GM12872 (cell line): Measurements from ENCODE around the gene TTLL11.

Experiments
- CTCF ChIP-seq: IDR thresholded peaks from 3 replicates; pipeline ENCODE4 v1.5.1; 2011; ENCODE audit warnings: low read depth, mild to moderate bottlenecking, low read length, moderate library complexity; ENCODE audit not compliant: insufficient read depth

TTLL11 gene

GRCh38 chr9:121883281-121884056, 209.6 kb downstream of the TTLL11 start:
- no peak for TF ChIP-seq CTCF

- TF ChIP-seq CTCF, result no peak
Observed at GRCh38 chr9:121881920-121882500, 211.1 kb downstream of the TTLL11 start.

GRCh38 chr9:121880343-121880898, 212.7 kb downstream of the TTLL11 start:
- TF ChIP-seq CTCF, result no peak

GRCh38 chr9:121878271-121878822, 214.8 kb downstream of the TTLL11 start:
- no peak for TF ChIP-seq CTCF

- no peak for TF ChIP-seq CTCF
Observed at GRCh38 chr9:121876658-121877271, 216.3 kb downstream of the TTLL11 start.

GRCh38 chr9:121876255-121876654, 216.9 kb downstream of the TTLL11 start:
- no peak for TF ChIP-seq CTCF

- no peak for TF ChIP-seq CTCF
Observed at GRCh38 chr9:121874524-121874923, 218.6 kb downstream of the TTLL11 start.
